GM19240 (cell line): ENCODE results near the gene KIF9.
"Not testable (repeated sequence)": the region's sequence is repeated elsewhere in the genome, so short reads cannot be mapped to it uniquely, and the experiment has no call there.

ENCODE experiments used
- DNase-seq: peaks from one replicate; pipeline ENCODE4 v3.0.0; 2011; ENCODE audit warnings: low spot score; ENCODE audit not compliant: insufficient read length

KIF9 gene

GRCh38 chr3:47256331-47256730 lies 26.3 kb downstream of the KIF9 start:
- not testable (repeated sequence) for DNase-seq

- DNase-seq = no peak
Observed at GRCh38 chr3:47251689-47252088, 30.9 kb downstream of the KIF9 start.

- not testable (repeated sequence) for DNase-seq
Observed at GRCh38 chr3:47251085-47251484, 31.5 kb downstream of the KIF9 start.

GRCh38 chr3:47250309-47251060 lies 32.1 kb downstream of the KIF9 start:
- no peak for DNase-seq

GRCh38 chr3:47247131-47248064 lies 35.2 kb downstream of the KIF9 start:
- no peak for DNase-seq

- no peak for DNase-seq
Observed at GRCh38 chr3:47245271-47245670, 37.3 kb downstream of the KIF9 start.

- DNase-seq = no peak
Observed at GRCh38 chr3:47244531-47245100, 38.0 kb downstream of the KIF9 start.

GRCh38 chr3:47243419-47244147 lies 39.0 kb downstream of the KIF9 start:
- DNase-seq = no peak

GRCh38 chr3:47239929-47240328 lies 42.7 kb downstream of the KIF9 start:
- no peak for DNase-seq

- no peak for DNase-seq
Observed at GRCh38 chr3:47238017-47238416, 44.6 kb downstream of the KIF9 start.

- no peak for DNase-seq
Observed at GRCh38 chr3:47228088-47228487, 54.5 kb downstream of the KIF9 start.

- DNase-seq = no peak
Observed at GRCh38 chr3:47227678-47228077, 54.9 kb downstream of the KIF9 start.

- no peak for DNase-seq
Observed at GRCh38 chr3:47225310-47225906, 57.2 kb downstream of the KIF9 start.

GRCh38 chr3:47223755-47224154 lies 58.8 kb downstream of the KIF9 start:
- DNase-seq = no peak

GRCh38 chr3:47221798-47222197 lies 60.8 kb downstream of the KIF9 start:
- DNase-seq = no peak

- DNase-seq = no peak
Observed at GRCh38 chr3:47210863-47211405, 71.7 kb downstream of the KIF9 start.

GRCh38 chr3:47206022-47206421 lies 76.6 kb downstream of the KIF9 start:
- not testable (repeated sequence) for DNase-seq

- no peak for DNase-seq
Observed at GRCh38 chr3:47204875-47205274, 77.7 kb downstream of the KIF9 start.

- DNase-seq = no peak
Observed at GRCh38 chr3:47202542-47202941, 80.1 kb downstream of the KIF9 start.

GRCh38 chr3:47197287-47197686 lies 85.3 kb downstream of the KIF9 start:
- DNase-seq = no peak

GRCh38 chr3:47194994-47195393 lies 87.6 kb downstream of the KIF9 start:
- no peak for DNase-seq
